GM18861 (cell line): ENCODE results near the gene SH3BP2.

ENCODE experiments used
- ATAC-seq: cut with Tn5 transposase; IDR thresholded peaks from one replicate; pipeline ENCODE4 v1.9.1; 2021; ENCODE audit not compliant: unreplicated experiment

SH3BP2 gene

DNA sequence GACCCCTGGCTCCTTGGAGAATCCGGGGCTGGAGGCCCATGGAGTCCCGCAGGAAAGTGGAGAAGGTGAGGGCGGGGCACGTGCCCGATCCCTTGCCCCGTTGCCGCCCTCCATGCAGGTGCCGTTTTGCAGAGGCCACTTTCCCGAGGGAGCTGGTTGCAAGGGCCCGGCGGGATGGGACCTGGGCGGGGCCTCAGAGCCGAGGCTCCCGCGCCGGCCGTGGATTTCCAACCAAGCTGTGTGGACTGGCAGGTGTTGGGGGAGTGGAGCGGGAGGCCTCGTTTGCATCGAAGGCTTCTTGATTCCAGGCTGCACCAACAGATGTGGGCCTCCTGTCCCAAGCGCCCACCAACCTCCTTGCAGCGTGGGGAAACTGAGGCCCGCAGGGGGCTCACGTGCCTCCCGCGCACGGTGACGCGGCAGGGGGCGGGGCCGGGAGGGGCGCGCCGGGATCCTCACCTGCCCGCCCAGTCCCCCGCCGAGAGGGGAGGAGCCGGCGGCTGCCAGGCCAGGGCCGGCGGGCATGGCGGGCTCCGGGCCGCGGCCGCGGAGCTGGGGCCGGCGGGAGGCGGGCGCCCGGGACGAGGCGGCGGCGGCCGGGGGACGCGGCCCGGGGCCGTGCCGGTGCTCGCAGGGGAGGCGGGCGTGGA is 24.9 kb downstream of the SH3BP2 start:
- ATAC-seq = no peak

DNA sequence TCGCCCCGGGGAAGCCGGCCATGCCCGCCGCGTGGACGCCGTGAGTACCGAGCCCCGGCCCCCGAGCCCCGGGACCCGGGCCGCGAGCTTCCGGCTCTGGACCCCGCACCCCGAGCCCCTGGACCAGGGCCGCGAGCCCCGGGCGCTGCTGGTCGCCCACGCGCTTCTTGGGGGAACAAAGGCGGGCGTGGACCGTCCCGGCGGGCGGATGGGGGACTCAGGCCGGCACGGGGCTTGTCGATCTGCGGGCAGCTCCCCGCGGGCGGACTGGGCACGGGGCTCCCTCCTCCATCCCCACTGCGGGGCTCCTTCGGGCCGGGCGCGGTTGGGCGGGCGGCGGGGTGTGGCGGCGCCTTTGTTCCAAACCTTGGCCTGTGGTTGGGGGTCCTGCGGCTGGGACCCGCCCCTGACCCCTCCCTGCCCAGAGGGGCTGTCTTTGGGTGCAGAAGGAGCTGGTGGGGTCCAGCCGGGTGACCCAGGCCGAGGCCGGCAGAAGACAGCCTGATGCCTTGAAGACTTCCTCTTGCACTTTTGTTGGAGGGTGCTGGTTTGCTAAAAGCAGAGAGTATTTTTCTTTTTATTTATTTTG is 25.6 kb downstream of the SH3BP2 start:
- no peak for ATAC-seq

DNA sequence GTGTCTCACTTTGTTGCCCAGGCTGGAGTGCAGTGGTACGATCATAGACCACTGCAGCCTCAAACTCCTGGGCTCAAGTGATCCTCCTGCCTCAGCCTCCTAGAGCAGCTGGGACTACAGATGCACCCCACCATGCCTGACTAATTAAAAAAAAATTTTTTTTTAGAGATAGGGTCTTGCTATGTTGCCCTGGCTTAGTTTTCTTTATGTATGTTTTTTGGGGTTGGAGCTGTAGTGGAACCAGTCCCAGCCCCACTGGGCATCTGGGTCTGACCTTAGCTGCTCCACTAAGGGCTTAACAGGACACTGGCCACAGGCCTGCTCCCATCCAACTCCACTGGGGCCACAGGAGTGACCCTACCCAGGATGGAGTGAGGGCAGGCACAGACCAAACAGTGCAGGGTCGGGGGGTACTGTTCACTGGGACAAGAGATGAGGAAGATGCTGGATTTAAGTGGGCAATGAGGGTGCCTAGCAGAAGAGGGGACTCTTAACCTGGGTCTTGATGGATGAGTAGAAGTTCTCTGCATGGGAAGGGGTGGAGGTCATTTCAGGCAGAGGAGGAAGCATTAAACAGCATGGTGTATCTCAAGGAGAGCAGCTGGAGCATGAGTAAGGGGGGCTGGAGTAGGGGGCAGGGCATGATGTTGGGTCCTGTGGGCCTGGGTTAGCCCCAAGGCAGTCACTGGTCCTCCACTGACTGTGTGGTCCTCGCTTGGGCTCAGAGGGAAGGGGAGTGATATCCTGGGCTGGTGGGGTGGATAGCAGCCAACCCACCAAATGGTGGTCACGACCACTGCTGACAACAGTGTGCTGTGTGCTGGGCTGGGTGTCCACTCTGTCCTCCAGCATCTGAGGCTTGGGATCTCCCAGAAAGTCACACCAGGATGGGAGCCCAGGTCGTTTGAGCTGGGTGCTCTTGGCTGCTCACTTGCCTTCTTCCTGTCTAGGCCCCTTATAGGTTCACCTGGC is 26.6 kb downstream of the SH3BP2 start:
- no peak for ATAC-seq

DNA sequence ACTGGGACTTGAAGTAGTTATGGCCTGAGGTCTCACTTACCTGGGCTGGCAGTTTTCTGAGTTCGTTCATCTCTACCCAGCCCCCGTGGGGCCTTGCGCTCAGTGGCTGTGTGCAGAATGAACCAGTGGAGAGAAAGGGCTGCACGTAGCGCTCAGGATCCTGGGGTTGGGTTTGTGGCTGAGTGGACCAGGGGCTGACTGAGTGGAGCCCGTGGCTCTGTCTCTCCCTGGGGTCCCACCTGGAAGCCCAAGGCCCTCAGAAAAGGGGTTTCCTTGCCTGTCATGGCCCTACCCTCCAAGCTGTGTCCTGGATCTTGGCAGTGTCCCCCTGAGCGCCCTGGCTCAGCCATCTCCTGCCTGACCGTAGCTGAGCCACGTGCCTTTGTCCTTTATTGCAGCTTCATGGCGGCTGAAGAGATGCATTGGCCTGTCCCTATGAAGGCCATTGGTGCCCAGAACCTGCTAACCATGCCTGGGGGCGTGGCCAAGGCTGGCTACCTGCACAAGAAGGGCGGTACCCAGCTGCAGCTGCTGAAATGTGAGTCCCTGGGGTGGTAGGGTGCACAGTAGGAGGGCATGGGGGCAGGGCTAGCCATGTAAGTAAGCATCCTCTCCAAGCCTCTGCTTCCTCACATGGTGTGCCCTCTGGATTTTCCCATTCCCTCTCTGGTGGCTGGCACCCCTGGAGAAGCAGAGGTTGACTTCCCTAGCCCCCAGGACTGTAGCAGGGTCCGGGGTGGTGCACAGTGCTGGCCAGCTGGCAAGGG is 27.5 kb downstream of the SH3BP2 start:
- ATAC-seq = no peak

DNA sequence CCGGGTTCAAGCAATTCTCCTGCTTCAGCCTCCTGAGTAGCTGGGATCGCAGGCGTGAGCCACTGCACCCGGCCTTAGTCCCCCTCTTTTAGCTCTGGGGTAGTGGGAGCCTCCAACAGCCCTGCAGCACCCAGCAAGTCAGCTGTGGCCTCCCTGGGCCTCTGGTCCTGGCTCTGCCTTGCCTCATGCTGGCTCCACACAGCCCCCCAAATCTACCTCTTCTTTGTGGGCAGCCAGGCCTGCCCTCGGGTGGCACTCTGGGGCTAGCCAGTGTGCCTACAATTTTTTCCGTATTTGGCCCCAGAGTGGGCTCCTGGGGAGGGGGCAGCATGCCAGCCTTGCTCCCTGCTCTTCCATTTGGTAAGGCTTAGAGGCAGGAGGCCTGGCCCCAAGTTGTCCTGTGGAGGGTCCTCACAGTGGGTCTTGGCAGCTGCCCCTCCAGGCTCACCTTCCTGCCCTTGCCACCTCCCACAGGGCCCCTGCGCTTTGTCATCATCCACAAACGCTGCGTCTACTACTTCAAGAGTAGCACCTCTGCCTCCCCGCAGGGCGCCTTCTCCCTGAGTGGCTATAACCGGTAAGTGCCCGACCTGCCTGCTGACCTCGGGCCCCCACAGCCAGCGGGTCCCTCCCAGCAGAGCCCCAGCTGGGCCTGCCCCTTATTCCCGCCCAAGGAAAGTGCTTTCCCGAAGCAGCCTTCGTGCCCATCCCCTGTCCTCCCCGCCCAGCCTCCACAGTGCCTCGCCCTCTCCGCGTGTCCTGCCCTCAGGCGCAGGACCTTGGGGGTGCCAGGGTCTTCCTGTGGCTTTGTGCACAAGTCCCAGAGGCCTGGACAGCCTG is 29.8 kb downstream of the SH3BP2 start:
- ATAC-seq = no peak

DNA sequence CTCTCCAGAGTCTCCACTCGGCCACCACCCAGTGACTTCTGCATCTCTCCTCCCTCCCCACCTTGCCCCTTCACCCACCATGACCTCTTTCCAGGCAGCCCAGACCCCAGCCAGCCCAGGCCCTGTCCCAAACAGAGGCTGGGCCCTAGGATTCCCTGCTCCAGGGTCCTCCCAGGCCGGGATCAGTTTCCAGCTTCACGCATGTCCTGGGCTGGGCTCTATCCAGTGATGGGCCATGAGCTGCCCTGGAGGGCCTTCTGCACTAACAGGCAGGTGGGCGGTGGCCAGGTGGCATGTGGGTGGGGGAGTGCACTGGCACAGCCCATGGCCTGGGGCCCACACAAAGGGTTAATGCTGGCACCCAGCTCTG is 30.4 kb downstream of the SH3BP2 start:
- ATAC-seq = no peak

DNA sequence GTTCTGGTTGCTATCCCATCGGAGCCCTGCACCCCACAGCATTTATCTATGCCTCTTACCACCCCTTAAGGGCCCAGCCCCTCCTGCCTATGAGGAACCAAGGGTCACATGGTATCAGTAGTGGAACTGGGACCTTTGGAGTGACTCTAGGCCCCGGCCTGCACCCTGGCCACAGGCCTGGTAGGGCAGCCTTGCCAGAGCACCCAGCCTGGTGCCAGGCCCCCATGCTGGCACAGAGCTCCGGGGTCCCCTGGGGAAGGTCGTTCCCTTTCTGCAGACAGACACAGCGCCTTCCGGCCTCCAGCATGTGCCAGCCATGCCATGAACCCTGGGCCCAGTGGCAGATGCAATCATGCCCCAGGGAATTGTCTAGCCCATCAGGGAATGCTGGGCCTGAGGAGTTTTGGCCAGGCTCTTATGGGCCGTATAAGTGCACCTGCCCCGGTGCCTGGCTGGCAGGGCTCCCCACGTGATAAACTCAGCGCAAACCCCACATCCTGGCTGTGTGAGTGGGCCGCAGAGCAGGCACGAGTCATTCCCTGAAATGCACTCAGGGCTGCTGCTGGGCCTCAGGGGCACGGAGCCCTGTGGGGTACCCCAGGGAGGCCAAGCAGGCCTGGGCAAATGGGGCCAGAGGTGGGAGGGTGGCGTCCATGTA is 30.9 kb downstream of the SH3BP2 start:
- no peak for ATAC-seq

DNA sequence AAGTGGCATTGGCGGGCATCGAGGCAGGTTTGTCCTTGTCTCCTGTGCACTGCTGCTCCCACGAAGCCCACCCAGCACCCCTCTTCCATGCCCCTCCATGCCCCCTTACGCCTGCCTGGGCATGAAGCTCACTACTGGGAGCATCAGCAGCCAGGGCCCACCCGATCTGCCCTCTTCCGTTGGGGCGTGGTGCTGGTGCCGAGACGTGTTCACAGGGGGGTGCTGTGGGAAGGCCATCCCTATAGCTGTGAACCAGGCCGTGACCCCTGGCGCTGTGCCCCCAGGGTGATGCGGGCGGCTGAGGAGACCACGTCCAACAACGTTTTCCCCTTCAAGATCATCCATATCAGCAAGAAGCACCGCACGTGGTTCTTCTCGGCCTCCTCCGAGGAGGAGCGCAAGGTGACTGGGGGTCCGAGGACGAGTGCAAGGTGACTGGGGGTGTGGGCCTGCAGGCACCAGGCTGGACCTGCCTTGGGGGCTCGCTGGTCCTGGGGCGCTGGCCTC is 31.5 kb downstream of the SH3BP2 start:
- ATAC-seq = no peak

DNA sequence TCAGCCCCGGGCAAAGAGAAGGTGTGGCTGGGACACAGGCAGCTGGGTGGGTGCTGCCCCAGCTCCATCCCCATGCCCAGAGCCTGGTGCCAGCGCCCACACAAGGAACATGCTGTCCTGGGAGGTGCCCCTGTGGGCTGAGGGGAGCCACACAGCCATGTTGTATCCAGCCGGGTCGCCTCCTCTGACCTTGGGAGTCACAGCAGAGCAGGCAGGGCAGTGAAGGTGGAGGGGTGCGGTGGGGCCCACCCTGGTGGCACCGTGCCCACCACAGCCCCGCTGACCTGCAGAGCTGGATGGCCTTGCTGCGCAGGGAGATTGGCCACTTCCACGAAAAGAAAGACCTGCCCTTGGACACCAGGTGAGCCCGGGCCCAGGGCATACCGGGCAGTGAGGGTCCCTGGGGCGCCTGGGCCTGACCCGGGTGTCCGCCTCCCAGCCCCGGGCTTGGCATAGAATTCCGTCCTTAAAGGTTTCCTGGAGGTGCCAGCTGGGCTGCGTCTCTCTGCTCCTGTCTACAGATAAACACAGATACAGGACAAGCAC is 32.0 kb downstream of the SH3BP2 start:
- no peak for ATAC-seq

DNA sequence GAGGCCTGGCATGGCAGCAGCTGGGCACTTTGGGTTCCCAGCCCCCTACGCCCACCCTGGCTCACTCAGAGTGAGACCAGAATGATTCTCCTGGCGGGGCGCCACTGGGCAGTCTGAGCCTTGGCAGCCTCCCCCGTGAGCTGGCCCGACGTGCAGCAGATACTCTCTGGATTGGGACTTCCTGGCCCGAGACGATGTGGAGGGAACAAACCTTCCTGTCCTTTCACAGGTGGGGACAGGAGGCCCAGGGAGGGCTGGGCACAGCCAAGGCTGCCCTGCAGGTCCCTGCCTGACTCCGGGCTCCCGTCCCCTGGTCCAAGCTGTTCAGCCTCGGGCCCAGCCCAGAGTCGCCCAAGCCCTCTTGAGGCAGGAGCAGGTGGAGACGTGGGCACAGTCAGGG is 32.9 kb downstream of the SH3BP2 start:
- no peak for ATAC-seq

DNA sequence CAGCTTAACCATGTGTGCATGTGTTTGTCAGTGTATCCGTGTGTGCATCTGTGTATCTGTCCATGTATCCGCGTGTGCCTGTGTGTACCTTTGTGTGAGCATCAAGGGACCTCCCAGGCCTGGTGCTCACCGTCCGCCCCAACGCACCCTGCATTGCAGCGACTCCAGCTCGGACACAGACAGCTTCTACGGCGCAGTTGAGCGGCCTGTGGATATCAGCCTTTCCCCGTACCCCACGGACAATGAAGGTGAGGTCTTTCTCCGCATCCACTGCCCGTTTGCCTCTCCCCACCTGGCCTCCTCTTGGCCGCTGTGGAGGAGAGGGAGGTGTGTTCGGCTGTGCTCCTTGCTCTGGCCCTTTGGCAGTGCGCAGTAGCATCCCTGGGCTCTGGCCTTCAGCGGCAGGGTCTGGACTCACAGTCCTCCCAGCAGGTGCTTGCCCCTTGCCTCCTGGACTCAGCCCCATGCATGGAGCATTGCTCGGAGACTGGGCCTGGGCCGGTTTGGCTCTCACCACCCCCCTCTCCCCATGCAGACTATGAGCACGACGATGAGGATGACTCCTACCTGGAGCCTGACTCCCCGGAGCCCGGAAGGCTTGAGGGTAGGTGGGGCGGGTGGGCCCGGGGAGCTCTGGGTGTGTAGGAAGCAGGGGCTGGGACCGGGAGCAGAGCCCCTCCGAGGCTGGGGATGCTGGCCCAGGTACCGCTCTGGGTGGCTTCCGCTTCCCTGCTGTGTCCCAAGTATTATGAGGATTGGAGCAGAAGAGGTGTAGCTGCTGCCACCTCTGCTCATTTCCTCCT is 34.4 kb downstream of the SH3BP2 start:
- no peak for ATAC-seq

DNA sequence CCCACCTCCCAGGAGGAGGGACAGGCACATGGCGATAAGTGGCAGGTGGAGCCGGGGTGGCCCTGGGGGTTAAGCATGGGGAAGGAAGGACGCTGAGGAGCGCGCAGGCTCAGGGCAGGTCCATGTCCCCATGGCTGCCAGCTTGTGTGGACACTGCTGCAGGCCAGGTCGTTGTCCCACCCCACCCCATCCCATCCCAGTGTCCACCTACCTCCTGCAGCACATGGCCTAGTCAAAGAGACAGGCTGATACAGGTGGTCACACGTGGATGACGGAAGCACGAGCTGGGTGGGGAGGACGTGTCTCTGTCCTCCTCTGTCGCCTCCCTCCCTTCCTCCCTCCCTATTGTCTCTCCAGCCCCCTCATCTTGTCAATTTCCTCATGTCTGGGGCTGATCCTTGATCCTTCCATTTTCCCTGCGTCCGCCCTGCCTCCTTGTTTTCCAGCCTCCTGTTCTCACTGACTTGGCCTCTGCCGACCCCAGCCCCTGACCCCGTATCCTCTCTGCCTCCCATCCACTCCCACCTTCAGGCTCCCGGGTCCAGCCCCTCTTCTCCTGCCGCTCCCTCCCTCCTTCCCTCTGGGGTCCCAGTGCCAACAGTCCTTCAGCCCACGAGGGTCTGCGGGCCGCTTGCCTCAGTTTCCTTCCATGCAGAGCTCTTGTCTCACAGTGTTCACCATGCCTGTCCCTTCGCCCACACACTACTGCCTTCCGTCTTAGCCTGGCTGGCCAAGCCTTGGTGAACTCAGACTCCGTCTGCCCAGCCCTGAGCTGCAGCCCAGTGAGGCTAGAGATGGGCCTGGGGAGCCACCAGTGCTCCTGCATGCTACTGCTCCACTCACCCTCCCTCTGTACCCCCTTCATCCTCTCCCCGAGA is 35.2 kb downstream of the SH3BP2 start:
- ATAC-seq = no peak

DNA sequence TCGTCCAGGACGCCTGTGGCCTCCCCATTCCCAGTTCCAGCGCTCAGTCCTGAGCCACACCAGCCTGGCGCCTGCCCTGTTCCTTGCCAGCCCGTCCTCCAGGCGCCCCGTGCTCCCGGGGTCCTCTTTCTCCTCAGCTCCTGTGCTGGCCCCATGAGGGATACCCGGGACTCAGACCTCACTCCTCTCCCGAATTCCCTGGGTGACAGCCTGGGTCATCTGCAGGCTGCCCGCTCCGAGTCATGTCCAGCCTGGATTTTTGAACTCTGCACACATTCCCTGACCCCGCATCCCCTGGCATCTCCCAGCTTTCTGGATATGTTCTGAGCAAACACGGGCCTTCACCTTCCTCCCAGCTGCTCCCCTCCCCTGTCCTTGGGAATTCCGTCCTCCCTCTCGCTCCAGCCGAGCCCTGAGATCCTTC is 35.9 kb downstream of the SH3BP2 start:
- no peak for ATAC-seq

DNA sequence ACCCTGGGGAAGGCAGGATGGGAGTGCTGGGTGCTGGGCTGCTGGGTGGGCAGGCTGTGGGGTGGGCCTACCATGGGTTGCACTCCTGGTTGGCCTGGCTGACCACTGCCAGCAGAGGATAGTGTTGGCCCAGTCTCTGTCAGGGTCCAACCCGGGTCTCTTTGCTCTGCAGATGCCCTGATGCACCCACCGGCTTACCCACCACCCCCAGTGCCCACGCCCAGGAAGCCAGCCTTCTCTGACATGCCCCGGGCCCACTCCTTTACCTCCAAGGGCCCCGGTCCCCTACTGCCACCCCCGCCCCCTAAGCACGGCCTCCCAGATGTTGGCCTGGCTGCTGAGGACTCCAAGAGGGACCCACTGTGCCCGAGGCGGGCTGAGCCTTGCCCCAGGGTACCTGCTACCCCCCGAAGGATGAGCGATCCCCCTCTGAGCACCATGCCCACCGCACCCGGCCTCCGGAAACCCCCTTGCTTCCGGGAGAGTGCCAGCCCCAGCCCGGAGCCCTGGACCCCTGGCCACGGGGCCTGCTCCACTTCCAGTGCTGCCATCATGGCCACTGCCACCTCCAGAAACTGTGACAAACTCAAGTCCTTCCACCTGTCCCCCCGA is 36.5 kb downstream of the SH3BP2 start:
- ATAC-seq = no peak

DNA sequence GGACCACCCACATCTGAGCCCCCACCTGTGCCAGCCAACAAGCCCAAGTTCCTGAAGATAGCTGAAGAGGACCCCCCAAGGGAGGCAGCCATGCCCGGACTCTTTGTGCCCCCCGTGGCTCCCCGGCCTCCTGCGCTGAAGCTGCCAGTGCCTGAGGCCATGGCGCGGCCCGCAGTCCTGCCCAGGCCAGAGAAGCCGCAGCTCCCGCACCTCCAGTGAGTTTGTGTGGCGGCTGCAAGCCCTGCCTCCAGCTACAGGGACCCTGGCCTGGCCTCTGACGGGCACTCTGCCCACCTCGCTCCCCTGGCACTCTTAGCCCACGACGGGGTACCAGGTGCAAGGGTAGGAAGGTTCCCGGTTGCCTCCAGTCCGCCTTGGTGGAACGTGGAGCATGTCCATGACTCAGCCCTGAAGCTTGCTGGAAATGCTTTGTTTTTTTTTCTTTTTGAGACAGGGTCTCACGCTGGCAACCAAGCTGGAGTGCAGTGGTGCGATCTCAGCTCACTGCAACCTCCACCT is 37.1 kb downstream of the SH3BP2 start:
- ATAC-seq = no peak

DNA sequence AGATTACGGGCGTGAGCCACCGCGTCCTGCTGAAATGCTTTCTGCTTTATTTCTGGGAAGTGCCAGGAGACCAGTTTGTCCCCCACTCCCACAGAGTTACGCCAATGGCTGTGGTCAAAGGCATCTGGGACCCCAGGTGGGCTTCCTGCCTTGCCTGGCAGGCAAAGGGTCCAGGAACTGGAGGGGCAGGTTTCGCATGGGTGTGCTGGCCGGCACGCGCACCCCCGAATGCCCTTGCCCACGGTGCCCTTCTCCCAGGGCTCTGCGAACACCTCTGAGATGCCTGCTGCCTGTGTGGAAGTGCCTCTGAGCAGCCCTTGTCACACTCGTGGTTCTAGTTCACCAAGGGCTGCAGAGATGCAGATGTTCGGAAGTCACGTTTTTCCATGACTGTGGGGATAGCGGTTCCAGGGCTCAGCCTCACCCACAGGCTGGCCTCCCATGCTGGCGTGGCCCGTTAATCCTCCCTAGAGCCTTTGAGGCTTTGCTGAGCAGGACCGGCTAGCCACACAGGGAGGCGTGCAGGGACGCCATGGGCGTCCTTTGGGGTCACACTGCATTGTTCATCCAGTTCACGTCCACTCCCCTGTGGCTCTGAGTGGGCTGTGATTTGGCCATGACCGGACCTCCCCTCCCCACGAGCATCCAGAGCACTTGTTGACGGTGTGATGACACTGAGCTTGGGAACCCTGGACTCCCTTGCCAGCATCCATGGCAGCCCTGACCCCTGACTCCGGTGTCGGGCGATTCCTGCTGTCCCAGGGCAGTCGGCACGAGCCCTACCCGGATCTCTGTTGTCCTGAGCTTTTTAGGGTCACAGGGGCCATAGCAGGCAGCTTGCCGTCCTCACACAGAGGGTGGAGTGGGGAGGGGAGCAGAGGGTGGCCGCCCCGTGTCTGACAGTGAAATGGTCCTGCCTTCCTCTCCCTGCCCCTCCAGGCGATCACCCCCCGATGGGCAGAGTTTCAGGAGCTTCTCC is 38.0 kb downstream of the SH3BP2 start:
- ATAC-seq = no peak
